NCI-H2081 (cell line): ENCODE results near the gene CAMKV.
"Not testable (repeated sequence)": the region's sequence is repeated elsewhere in the genome, so short reads cannot be mapped to it uniquely, and the experiment has no call there.

ENCODE experiments used
- DNase-seq, 2 experiments: peaks; one replicate each; lab custom pipeline; 2025; lab: John Stamatoyannopoulos, UW

The CAMKV gene

DNA sequence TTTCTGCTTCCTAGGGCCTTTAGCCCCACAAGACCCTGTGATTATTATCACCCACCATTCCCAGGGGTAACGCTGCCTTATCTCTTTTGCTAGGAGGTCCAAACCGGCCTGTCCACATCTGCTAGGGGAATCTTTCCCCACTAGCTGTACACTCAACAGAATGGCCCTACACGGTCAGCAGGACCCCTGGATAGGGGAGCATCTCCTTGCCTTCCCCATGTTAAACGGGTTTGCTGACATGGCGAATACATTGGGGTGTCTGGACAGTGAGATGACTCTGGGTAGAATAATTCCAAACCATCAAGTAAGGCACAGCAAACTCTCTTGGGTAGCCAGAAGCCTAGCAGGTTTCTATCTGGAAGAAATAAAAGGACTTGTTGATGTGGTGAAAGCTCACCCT is 14.0 kb downstream of the CAMKV start:
- DNase-seq, result no peak

DNA sequence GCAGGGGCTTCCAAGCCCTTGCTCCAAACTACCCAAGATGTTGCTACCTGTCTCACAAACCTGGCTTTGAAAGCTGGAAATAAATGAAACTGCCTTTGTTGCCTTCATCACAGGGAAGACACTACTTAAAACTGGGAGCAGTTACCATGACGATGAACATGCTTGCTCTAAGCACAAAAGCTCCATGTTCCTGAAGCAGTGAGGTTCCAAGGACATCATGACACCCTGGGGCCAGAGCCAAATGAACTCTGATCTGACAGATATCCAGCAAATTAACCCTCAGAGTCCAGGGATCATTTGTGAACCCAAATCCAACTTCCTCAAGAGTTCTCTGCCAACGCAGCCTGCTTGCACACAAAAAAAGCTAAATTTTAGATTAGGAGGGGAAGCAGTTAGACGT is 24.0 kb downstream of the CAMKV start:
- no peak for DNase-seq

DNA sequence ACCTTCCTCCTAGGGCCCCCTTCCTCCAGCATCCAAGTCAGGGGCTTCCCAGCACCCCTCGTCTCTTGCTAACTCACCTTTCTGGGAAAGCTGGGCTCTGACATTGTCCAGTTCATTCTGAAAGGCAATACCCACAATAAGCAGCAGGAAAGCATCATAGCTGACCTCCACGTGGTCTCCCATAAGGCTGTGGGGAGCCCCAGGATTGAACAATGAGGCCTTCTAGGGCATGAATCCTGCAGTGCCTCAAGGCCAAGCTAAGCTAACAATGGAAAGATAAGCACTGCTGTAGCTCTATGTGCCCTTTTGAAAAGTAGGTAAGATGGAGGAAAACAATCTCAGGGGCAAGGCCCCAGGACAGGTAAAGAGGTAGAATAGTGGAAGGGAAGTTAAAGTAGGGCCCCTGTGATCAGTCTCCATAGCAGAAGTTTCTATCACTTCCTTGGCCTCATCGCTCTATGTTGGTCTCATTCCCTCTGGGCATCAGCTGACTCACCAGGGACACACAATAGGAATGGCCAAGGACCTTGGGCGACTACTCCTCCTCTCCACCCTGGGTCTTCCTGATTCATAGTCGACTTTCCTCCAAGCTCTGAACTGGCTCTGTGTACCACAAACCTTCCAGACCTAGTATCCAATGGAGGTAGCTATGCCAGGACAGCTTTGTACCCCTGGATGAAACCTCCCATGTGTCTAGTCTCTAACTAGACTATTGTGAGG is 25.1 kb downstream of the CAMKV start:
- no peak for DNase-seq

- DNase-seq, result no peak
These were observed 26.7 kb downstream of the CAMKV start for GRCh38 chr3:49842843-49843517.

GRCh38 chr3:49841806-49842205 is 27.9 kb downstream of the CAMKV start:
- DNase-seq, result no peak

DNA sequence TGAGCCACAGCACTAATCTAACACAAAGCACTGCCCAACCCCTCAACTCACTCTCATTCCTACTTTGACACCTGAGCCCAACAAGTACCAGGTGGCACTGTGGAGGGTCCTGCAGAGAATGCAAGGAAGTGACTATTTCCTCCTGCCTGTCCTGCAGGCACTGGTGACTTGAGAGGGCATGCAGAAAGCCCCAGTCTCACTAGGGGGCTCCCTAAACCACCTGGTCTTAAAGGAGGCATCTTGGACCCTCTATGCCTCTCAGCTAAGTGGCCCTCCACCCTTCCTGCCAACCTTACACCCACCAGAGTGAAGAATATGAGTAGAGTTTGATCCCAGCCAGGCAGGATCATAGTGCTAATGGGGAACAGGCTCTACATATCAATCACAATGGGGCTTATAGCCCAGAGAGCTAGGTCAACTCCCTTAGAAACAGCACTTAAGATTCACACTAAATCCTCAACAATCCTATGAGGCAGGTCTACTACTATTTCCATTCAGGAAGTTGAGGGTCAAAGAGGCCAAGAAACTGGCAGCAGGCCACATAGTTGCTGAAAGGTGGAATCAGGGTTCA is 28.5 kb downstream of the CAMKV start:
- no peak for DNase-seq

DNA sequence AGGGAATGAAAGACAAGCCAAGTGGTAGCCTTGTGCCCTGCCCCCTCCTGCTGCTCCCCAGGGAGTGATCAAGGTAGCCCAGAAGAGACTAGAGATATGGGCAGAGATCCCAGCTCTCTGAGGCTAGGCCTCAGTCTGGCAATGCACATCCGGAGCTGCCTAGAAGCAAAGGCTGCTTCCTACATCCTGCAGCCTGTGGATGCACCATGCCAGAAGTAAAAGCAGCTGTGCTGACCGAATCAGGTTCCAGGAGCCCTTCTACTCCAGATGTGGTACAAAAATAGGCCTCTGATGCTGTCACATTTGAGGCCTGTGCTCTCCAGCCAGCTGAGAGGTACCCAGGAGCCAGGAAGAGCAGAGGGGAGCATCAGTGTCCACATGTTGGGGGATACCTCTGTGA is 29.3 kb downstream of the CAMKV start:
- DNase-seq, result no peak

GRCh38 chr3:49839193-49839809 is 30.4 kb downstream of the CAMKV start:
- peak; percentile 29 to 38 for DNase-seq

DNA sequence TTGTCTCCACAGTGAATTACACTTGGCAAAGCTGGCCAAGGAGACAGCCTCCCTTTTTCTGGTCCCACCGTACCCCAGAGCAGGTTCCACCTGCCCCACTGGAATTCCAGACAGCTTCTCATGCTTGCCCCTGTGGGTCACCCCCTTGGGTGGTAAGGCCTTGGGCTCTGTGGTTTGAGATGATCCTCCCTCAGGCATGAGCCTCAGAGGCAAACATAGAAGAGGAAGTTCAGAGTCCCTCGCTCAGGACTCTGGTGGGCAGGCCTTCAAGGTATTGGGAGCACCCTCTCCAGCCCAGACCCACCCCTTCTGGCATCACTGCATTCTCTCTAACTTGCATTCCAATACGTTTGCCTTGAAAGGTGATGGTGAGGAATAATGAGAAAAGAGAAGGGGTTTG is 38.4 kb downstream of the CAMKV start:
- DNase-seq, result no peak

DNA sequence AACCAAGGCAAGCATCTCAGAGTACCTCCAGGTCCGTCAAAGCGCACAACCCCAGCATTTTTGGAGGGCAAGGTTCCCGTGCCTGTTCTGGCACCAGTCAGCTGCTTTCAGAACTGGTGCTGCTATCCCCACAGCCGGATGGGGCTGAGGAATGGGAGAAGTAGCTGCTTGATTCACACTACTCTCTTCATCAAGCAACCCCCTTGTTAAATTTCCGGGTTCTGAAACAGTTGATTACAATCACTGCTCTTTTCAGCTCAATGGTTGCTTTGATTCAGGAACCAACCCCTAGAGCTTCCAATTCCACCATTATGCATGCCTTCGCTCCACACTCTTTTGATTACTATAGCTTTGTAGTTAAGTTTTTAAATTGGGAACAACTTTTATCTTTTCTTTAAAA is 43.7 kb downstream of the CAMKV start:
- no peak for DNase-seq

DNA sequence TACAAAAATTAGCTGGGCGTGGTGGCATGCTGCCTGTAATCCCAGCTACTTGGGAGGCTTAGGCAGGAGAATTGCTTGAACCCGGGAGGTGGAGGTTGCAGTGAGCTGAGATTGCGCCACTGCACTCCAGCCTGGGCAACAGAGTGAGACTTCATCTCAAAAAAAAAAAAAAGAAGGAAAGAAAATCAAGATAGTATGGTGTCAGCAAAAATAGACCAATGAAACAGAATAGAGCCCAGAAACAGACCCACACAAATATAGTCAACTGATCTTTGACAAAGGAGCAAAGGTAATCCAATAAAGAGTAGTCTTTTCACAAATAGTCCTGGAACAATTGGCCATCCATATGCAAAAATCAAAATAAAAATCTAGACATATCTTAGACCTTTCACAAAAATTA is 46.6 kb downstream of the CAMKV start:
- DNase-seq, result not testable (repeated sequence)

- DNase-seq, result no peak
These were observed 56.1 kb downstream of the CAMKV start, which contains the start of gene UBA7 for GRCh38 chr3:49813497-49814174. TSS of gene UBA7 (minus strand) at chr3:49813953. CDS start at chr3:49813787, 166 bp downstream.

GRCh38 chr3:49812916-49813496 is 56.7 kb downstream of the CAMKV start:
- DNase-seq, result no peak
